ENCODE results near the gene ZBTB20.

Gene ZBTB20

GRCh38 chr3:114499976-114500375 is 647.1 kb downstream of the ZBTB20 start:
- in situ Hi-C loops (cut with MboI; ENCODE audit: low sequenced_read_pairs): no loop called here

- in situ Hi-C loops (cut with MboI; ENCODE audit: low sequenced_read_pairs): no loop called here
Observed at GRCh38 chr3:114498539-114499370, 648.3 kb downstream of the ZBTB20 start.

- in situ Hi-C loops (cut with MboI; ENCODE audit: low sequenced_read_pairs): no loop called here
Observed at GRCh38 chr3:114496874-114497273, 650.2 kb downstream of the ZBTB20 start.

- in situ Hi-C loops (cut with MboI; ENCODE audit: low sequenced_read_pairs): no loop called here
Observed at GRCh38 chr3:114496466-114496865, 650.6 kb downstream of the ZBTB20 start.

- in situ Hi-C loops (cut with MboI; ENCODE audit: low sequenced_read_pairs): no loop called here
Observed at GRCh38 chr3:114496021-114496434, 651.1 kb downstream of the ZBTB20 start.

- in situ Hi-C loops (cut with MboI; ENCODE audit: low sequenced_read_pairs): no loop called here
Observed at GRCh38 chr3:114494498-114494897, 652.6 kb downstream of the ZBTB20 start.

GRCh38 chr3:114490829-114491228 is 656.3 kb downstream of the ZBTB20 start:
- in situ Hi-C loops (cut with MboI; ENCODE audit: low sequenced_read_pairs): no loop called here

GRCh38 chr3:114487502-114487901 is 659.6 kb downstream of the ZBTB20 start:
- in situ Hi-C loops (cut with MboI; ENCODE audit: low sequenced_read_pairs): no loop called here

- in situ Hi-C loops (cut with MboI; ENCODE audit: low sequenced_read_pairs): no loop called here
Observed at GRCh38 chr3:114484919-114485318, 662.2 kb downstream of the ZBTB20 start.

- in situ Hi-C loops (cut with MboI; ENCODE audit: low sequenced_read_pairs): no loop called here
Observed at GRCh38 chr3:114481113-114481512, 666.0 kb downstream of the ZBTB20 start.

- in situ Hi-C loops (cut with MboI; ENCODE audit: low sequenced_read_pairs): no loop called here
Observed at GRCh38 chr3:114480442-114480841, 666.6 kb downstream of the ZBTB20 start.

- in situ Hi-C loops (cut with MboI; ENCODE audit: low sequenced_read_pairs): no loop called here
Observed at GRCh38 chr3:114478801-114479200, 668.3 kb downstream of the ZBTB20 start.

GRCh38 chr3:114476511-114476910 is 670.6 kb downstream of the ZBTB20 start:
- in situ Hi-C loops (cut with MboI; ENCODE audit: low sequenced_read_pairs): no loop called here

GRCh38 chr3:114471478-114471877 is 675.6 kb downstream of the ZBTB20 start:
- in situ Hi-C loops (cut with MboI; ENCODE audit: low sequenced_read_pairs): no loop called here

GRCh38 chr3:114469070-114469469 is 678.0 kb downstream of the ZBTB20 start:
- in situ Hi-C loops (cut with MboI; ENCODE audit: low sequenced_read_pairs): no loop called here

GRCh38 chr3:114466816-114467215 is 680.3 kb downstream of the ZBTB20 start:
- in situ Hi-C loops (cut with MboI; ENCODE audit: low sequenced_read_pairs): no loop called here

GRCh38 chr3:114466251-114466650 is 680.8 kb downstream of the ZBTB20 start:
- in situ Hi-C loops (cut with MboI; ENCODE audit: low sequenced_read_pairs): no loop called here

GRCh38 chr3:114464548-114464947 is 682.5 kb downstream of the ZBTB20 start:
- in situ Hi-C loops (cut with MboI; ENCODE audit: low sequenced_read_pairs): no loop called here

GRCh38 chr3:114462750-114463149 is 684.3 kb downstream of the ZBTB20 start:
- in situ Hi-C loops (cut with MboI; ENCODE audit: low sequenced_read_pairs): no loop called here

- in situ Hi-C loops (cut with MboI; ENCODE audit: low sequenced_read_pairs): no loop called here
Observed at GRCh38 chr3:114460459-114460858, 686.6 kb downstream of the ZBTB20 start.

- in situ Hi-C loops (cut with MboI; ENCODE audit: low sequenced_read_pairs): no loop called here
Observed at GRCh38 chr3:114456742-114457141, 690.3 kb downstream of the ZBTB20 start.

GRCh38 chr3:114455432-114455831 is 691.7 kb downstream of the ZBTB20 start:
- in situ Hi-C loops (cut with MboI; ENCODE audit: low sequenced_read_pairs): no loop called here

All from HL-60/S4 (cell line).